HL-60 (cell line): Measurements from ENCODE around the gene NIPA2.

Experiments
- CTCF ChIP-seq: IDR thresholded peaks from one replicate; pipeline ENCODE4 v1.5.1; 2011; ENCODE audit warnings: low read length, control low read depth, inconsistent platforms; ENCODE audit not compliant: insufficient read depth
- GABPA ChIP-seq: IDR thresholded peaks from 2 replicates; pipeline ENCODE4 v1.6.1; 2012; ENCODE audit warnings: low read depth
- REST ChIP-seq: IDR thresholded peaks from 2 replicates; pipeline ENCODE4 v1.6.1; 2012; ENCODE audit warnings: low read depth; ENCODE audit not compliant: insufficient replicate concordance

GRCh38 chr15:22845289-22845900 lies 6.9 kb downstream of the NIPA2 start:
- TF ChIP-seq CTCF (no peak), GABPA (no peak), REST (no peak)
